Caco-2 (cell line): ENCODE measurements around the gene XPO4. TPM values are rescaled to one million over a fixed set of nuclear protein-coding genes. Genes with fewer than 3 reads are reported as not detected.

ENCODE experiments used
- BruUV-seq: library from RNA; stranded (reverse); fragments of 400-500 nt; replicated peaks from 2 replicates; lab custom pipeline; 2021; lab: Mats Ljungman, UMichigan
- CTCF ChIA-PET: fragments of 300-600 bp; sonication (Branson Sonifier 250); formaldehyde crosslinking; loops from one replicate; lab custom pipeline; 2022; ENCODE audit warnings: antibody characterized with exemption; lab: Charles Lee
- POLR2A ChIA-PET: fragments of 300-600 bp; sonication (Branson Sonifier 250); formaldehyde crosslinking; loops from one replicate; lab custom pipeline; 2022; ENCODE audit warnings: antibody characterized with exemption; lab: Charles Lee
- DNase-seq, 2 experiments: peaks; one replicate each; pipeline versions ENCODE4 v3.0.0 to v3.0.0-alpha.2; 2020 to 2022
- H3K27me3 ChIP-seq: replicated peaks from 2 replicates; pipeline ENCODE4 v1.6.0; 2011; ENCODE audit warnings: low read length; ENCODE audit not compliant: control insufficient read depth, insufficient read depth
- H3K36me3 ChIP-seq: 2 replicates; pipeline ENCODE4 v1.5.1; 2011; ENCODE audit warnings: low read length; ENCODE audit not compliant: control insufficient read depth, insufficient read depth
- H3K4me1 ChIP-seq: fragments of 250-450 bp; sonication (Bioruptor Pico); 2 replicates; pipeline ENCODE4 v1.5.1; 2020; ENCODE audit warnings: mild to moderate bottlenecking
- H3K4me3 ChIP-seq: 2 replicates; pipeline ENCODE4 v1.5.1; 2011; ENCODE audit warnings: low read depth, mild to moderate bottlenecking, control low read depth, low read length
- H3K9me3 ChIP-seq: fragments of 250-450 bp; sonication (Bioruptor Pico); 2 replicates; pipeline ENCODE4 v1.5.1; 2020; ENCODE audit warnings: mild to moderate bottlenecking, moderate library complexity
- H3K27ac Mint-ChIP-seq: one replicate; pipeline ENCODE4 v1.8.0; 2022; ENCODE audit warnings: mixed read lengths; ENCODE audit not compliant: unreplicated experiment
- H3K27me3 Mint-ChIP-seq: one replicate; pipeline ENCODE4 v1.8.0; 2022; ENCODE audit warnings: mixed read lengths; ENCODE audit not compliant: insufficient read depth, unreplicated experiment
- H3K36me3 Mint-ChIP-seq: one replicate; pipeline ENCODE4 v1.8.0; 2022; ENCODE audit warnings: mild to moderate bottlenecking, mixed read lengths; ENCODE audit not compliant: insufficient read depth, unreplicated experiment
- H3K4me1 Mint-ChIP-seq: one replicate; pipeline ENCODE4 v1.8.0; 2022; ENCODE audit warnings: low read depth, mixed read lengths; ENCODE audit not compliant: unreplicated experiment
- H3K4me3 Mint-ChIP-seq: one replicate; pipeline ENCODE4 v1.8.0; 2022; ENCODE audit warnings: mild to moderate bottlenecking, moderate library complexity, mixed read lengths; ENCODE audit not compliant: unreplicated experiment
- H3K9me3 Mint-ChIP-seq: one replicate; pipeline ENCODE4 v1.8.0; 2022; ENCODE audit warnings: mixed read lengths; ENCODE audit not compliant: unreplicated experiment
- intact Hi-C: fragments of 100-400 bp; cut with micrococcal nuclease; formaldehyde crosslinking; loops from one replicate; pipeline ENCODE4 v1.10.0; 2022; ENCODE audit not compliant: unreplicated experiment
- total RNA-seq: library from RNA; stranded (reverse); gene quantifications from 2 replicates; pipeline ENCODE4 v1.2.3, GENCODE V29; 2022
- TF ChIP-seq, protein P1 (sequence below), 2 experiments: fragments of 200-600 bp in 1 of 2; IDR thresholded peaks; 1 replicate in 1 of 2; 2 replicates in 1 of 2; pipeline versions ENCODE4 v1.5.1 to v1.8.0; 2011 to 2022; ENCODE audit warnings: antibody characterized with exemption in 1 of 2, control low read depth in 1 of 2, inconsistent platforms in 1 of 2, low read depth in 1 of 2, low read length in 1 of 2, mild to moderate bottlenecking in 1 of 2, moderate library complexity in 1 of 2; ENCODE audit not compliant: insufficient read depth in 1 of 2, severe bottlenecking in 1 of 2, unreplicated experiment in 1 of 2

The XPO4 gene
- total RNA-seq, 1 experiment from 2014 or later = 33.3 TPM

- Histone ChIP-seq H3K36me3 (no peaks in the 10 kb centered on the region), H3K9me3 (no peaks in the 10 kb centered on the region), H3K4me3 (no peak overlapping the region), H3K4me1 (no peaks in the 10 kb centered on the region), H3K27me3 (no peaks in the 10 kb centered on the region)
- no peak overlapping the region for H3K27ac Mint-ChIP-seq
- no TSS peak for BruUV-seq
- POLR2A ChIA-PET = no interaction called here
- H3K27me3 Mint-ChIP-seq = no peaks in the 10 kb centered on the region
- H3K4me1 Mint-ChIP-seq = no peaks in the 10 kb centered on the region
- no peaks in the 10 kb centered on the region for H3K9me3 Mint-ChIP-seq
- DNase-seq = no peak
- intact Hi-C loops = no loop called here
- CTCF ChIA-PET = interaction anchor here (0.6 kb wide), 2 partner anchors 10 to 43 kb away, joined by 3 to 7 read pairs; no protein-coding TSS in a partner anchor
- TF ChIP-seq, protein P1, sequence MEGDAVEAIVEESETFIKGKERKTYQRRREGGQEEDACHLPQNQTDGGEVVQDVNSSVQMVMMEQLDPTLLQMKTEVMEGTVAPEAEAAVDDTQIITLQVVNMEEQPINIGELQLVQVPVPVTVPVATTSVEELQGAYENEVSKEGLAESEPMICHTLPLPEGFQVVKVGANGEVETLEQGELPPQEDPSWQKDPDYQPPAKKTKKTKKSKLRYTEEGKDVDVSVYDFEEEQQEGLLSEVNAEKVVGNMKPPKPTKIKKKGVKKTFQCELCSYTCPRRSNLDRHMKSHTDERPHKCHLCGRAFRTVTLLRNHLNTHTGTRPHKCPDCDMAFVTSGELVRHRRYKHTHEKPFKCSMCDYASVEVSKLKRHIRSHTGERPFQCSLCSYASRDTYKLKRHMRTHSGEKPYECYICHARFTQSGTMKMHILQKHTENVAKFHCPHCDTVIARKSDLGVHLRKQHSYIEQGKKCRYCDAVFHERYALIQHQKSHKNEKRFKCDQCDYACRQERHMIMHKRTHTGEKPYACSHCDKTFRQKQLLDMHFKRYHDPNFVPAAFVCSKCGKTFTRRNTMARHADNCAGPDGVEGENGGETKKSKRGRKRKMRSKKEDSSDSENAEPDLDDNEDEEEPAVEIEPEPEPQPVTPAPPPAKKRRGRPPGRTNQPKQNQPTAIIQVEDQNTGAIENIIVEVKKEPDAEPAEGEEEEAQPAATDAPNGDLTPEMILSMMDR (IDR thresholded peaks at IDR 0.05; ENCODE audit: insufficient read depth in 1 of 2, low read depth in 1 of 2, low read length in 1 of 2, severe bottlenecking in 1 of 2, unreplicated experiment in 1 of 2) = no peak
- H3K36me3 Mint-ChIP-seq = peaks cover 24% of the 10 kb centered on the region
- no peak overlapping the region for H3K4me3 Mint-ChIP-seq
These were observed 80.1 kb downstream of the XPO4 start for GRCh38 chr13:20822406-20822805.

DNA sequence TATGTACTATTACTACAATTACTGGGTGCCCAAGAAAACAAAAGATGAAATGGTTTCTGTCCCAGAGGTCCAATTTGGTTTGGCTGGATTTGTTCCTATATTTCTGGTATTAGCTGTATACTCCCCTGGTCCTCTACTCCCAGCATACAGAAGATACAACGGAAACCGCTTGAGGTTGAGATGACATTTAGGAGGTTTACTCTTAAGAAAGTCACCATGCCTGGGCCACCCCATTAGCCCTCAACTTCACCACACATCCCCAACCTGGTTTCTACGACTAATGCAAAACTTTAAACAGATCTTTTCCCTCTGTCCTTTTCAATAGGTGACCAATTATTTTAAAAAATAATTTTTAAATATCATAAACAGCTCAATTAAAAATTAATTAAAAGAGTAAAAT is 82.8 kb downstream of the XPO4 start:
- Histone ChIP-seq H3K4me3 (no peak overlapping the region), H3K36me3 (no peaks in the 10 kb centered on the region), H3K4me1 (no peaks in the 10 kb centered on the region), H3K27me3 (no peaks in the 10 kb centered on the region), H3K9me3 (no peaks in the 10 kb centered on the region)
- no peaks in the 10 kb centered on the region for H3K9me3 Mint-ChIP-seq
- TF ChIP-seq, protein P1 (IDR thresholded peaks at IDR 0.05; ENCODE audit: insufficient read depth in 1 of 2, low read depth in 1 of 2, low read length in 1 of 2, severe bottlenecking in 1 of 2, unreplicated experiment in 1 of 2) = no peak
- ChIA-PET POLR2A (no interaction called here), CTCF (no interaction called here)
- H3K27me3 Mint-ChIP-seq = no peaks in the 10 kb centered on the region
- no peak overlapping the region for H3K4me3 Mint-ChIP-seq
- BruUV-seq = no TSS peak
- H3K4me1 Mint-ChIP-seq = no peaks in the 10 kb centered on the region
- H3K36me3 Mint-ChIP-seq = peaks cover 24% of the 10 kb centered on the region
- DNase-seq = no peak
- intact Hi-C loops = no loop called here
- no peak overlapping the region for H3K27ac Mint-ChIP-seq

DNA sequence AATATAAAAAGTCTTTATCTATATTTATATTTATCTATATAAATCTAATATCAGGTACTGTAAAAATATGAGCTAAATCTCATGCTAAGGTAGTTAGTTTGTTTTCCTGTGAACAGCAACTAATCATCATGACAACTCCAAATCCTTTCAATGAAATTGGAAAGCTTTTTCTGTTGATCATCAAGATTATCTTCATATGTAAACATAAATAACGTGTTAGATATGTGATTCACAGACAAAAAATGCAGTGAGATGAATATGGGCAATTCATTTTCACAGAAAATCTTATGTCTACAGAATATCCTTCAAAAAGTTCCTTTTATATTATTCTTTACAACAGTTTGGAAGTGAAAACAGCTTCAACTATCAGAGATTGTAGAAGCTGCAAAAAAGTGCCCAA is 87.1 kb downstream of the XPO4 start:
- TF ChIP-seq, protein P1 (IDR thresholded peaks at IDR 0.05; ENCODE audit: insufficient read depth in 1 of 2, low read depth in 1 of 2, low read length in 1 of 2, severe bottlenecking in 1 of 2, unreplicated experiment in 1 of 2) = no peak
- CTCF ChIA-PET = no interaction called here
- Histone ChIP-seq H3K27me3 (no peaks in the 10 kb centered on the region), H3K4me3 (no peak overlapping the region), H3K9me3 (no peaks in the 10 kb centered on the region), H3K36me3 (no peaks in the 10 kb centered on the region), H3K4me1 (no peaks in the 10 kb centered on the region)
- BruUV-seq = no TSS peak
- no peaks in the 10 kb centered on the region for H3K9me3 Mint-ChIP-seq
- intact Hi-C loops = no loop called here
- no peaks in the 10 kb centered on the region for H3K27me3 Mint-ChIP-seq
- H3K4me3 Mint-ChIP-seq = no peak overlapping the region
- no peak overlapping the region for H3K27ac Mint-ChIP-seq
- H3K36me3 Mint-ChIP-seq = peaks cover 28% of the 10 kb centered on the region
- H3K4me1 Mint-ChIP-seq = peaks cover 5% of the 10 kb centered on the region
- DNase-seq = no peak
- POLR2A ChIA-PET = no interaction called here
